ENCODE data around the gene HPGDS.

HPGDS gene

GRCh38 chr4:94365304-94365703, 22.7 kb upstream of the HPGDS start:
- Histone ChIP-seq H3K4me3 (ENCODE audit: low read depth, low read length) (no peak overlapping the region), H3K4me1 (ENCODE audit: control insufficient read depth, insufficient read depth, low read length) (no peaks in the 10 kb centered on the region), H3K27ac (ENCODE audit: extremely low read depth, low read depth, low read length) (no peak overlapping the region), H3K9me3 (ENCODE audit: control insufficient read depth, insufficient read depth, low read depth, low read length) (no peaks in the 10 kb centered on the region), H3K36me3 (ENCODE audit: control insufficient read depth in 2 of 2, insufficient read depth in 1 of 2, low read length in 2 of 2) (no peaks in the 10 kb centered on the region)
- TF ChIP-seq ZNF157 (tag by site-specific recombination; IDR thresholded peaks at IDR 0.05) (no peak), GLIS2 (tag by site-specific recombination; IDR thresholded peaks at IDR 0.05) (no peak), ZBTB7A (tag by site-specific recombination; IDR thresholded peaks at IDR 0.05; ENCODE audit: low read depth) (no peak), ZNF449 (tag by site-specific recombination; IDR thresholded peaks at IDR 0.05) (no peak)
- ChIA-PET CTCF (no interaction called here), POLR2A (no interaction called here)

DNA sequence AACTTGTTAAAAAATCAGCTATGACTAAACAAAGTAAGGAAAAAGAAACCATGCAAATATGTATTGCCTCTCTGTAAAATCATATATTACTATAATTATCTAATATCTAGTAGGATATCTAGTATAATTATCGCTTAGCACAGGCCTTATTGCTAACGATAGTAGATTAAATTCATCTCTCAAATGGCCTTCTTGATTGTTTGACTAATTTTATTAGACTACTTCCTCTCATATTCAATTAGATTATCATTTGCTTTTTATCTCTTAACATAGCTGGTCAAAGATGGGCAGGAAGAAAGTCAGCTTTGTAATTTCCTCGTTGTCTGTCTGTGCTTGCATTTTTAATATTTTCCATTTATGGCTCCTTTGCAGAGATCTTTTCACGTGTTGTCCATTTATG, 21.9 kb upstream of the HPGDS start:
- H3K36me3 ChIP-seq (ENCODE audit: control insufficient read depth in 2 of 2, insufficient read depth in 1 of 2, low read length in 2 of 2) = no peaks in the 10 kb centered on the region
- TF ChIP-seq KLF8 (tag by site-specific recombination; IDR thresholded peaks at IDR 0.05) (no peak), ZNF785 (tag by site-specific recombination; IDR thresholded peaks at IDR 0.05) (no peak), KLF7 (tag by site-specific recombination; IDR thresholded peaks at IDR 0.05; ENCODE audit: borderline replicate concordance) (no peak), ZNF18 (tag by site-specific recombination; IDR thresholded peaks at IDR 0.05) (no peak), ZBTB8A (tag by site-specific recombination; IDR thresholded peaks at IDR 0.05) (no peak), ZNF488 (tag by site-specific recombination; IDR thresholded peaks at IDR 0.05) (no peak), GFI1B (tag by site-specific recombination; IDR thresholded peaks at IDR 0.05) (no peak)
- TF ChIP-seq, protein P1, sequence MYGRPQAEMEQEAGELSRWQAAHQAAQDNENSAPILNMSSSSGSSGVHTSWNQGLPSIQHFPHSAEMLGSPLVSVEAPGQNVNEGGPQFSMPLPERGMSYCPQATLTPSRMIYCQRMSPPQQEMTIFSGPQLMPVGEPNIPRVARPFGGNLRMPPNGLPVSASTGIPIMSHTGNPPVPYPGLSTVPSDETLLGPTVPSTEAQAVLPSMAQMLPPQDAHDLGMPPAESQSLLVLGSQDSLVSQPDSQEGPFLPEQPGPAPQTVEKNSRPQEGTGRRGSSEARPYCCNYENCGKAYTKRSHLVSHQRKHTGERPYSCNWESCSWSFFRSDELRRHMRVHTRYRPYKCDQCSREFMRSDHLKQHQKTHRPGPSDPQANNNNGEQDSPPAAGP (tag by site-specific recombination; IDR thresholded peaks at IDR 0.05) = no peak
- H3K4me1 ChIP-seq (ENCODE audit: control insufficient read depth, insufficient read depth, low read length) = no peaks in the 10 kb centered on the region
- ChIA-PET CTCF (interaction anchor here (0.6 to 0.8 kb wide), 2 partner anchors 14 to 72 kb away, joined by 3 read pairs; no protein-coding TSS in a partner anchor), POLR2A (no interaction called here)
- no peak overlapping the region for H3K27ac ChIP-seq (ENCODE audit: extremely low read depth, low read depth, low read length)
- H3K4me3 ChIP-seq (ENCODE audit: low read depth, low read length) = no peak overlapping the region
- no peaks in the 10 kb centered on the region for H3K9me3 ChIP-seq (ENCODE audit: control insufficient read depth, insufficient read depth, low read depth, low read length)

- Histone ChIP-seq H3K9me3 (ENCODE audit: control insufficient read depth, insufficient read depth, low read depth, low read length) (no peaks in the 10 kb centered on the region), H3K27ac (ENCODE audit: extremely low read depth, low read depth, low read length) (no peak overlapping the region), H3K4me3 (ENCODE audit: low read depth, low read length) (no peak overlapping the region), H3K36me3 (ENCODE audit: control insufficient read depth in 2 of 2, insufficient read depth in 1 of 2, low read length in 2 of 2) (no peaks in the 10 kb centered on the region), H3K4me1 (ENCODE audit: control insufficient read depth, insufficient read depth, low read length) (no peaks in the 10 kb centered on the region)
- POLR2A ChIA-PET = no interaction called here
- CTCF ChIA-PET = interaction anchor here (0.8 kb wide), 1 partner anchor 58 kb away, joined by 3 read pairs; no protein-coding TSS in a partner anchor
- TF ChIP-seq, protein P2, sequence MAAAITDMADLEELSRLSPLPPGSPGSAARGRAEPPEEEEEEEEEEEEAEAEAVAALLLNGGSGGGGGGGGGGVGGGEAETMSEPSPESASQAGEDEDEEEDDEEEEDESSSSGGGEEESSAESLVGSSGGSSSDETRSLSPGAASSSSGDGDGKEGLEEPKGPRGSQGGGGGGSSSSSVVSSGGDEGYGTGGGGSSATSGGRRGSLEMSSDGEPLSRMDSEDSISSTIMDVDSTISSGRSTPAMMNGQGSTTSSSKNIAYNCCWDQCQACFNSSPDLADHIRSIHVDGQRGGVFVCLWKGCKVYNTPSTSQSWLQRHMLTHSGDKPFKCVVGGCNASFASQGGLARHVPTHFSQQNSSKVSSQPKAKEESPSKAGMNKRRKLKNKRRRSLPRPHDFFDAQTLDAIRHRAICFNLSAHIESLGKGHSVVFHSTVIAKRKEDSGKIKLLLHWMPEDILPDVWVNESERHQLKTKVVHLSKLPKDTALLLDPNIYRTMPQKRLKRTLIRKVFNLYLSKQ (tag by site-specific recombination; IDR thresholded peaks at IDR 0.05; ENCODE audit: borderline replicate concordance) = no peak
- TF ChIP-seq ZNF555 (tag by site-specific recombination; conservative IDR thresholded peaks at IDR 0.05) (no peak), ZNF791 (tag by site-specific recombination; IDR thresholded peaks at IDR 0.05) (no peak), HOXA7 (CRISPR knock-in tag; IDR thresholded peaks at IDR 0.05; ENCODE audit: borderline replicate concordance) (no peak), ZNF391 (tag by site-specific recombination; IDR thresholded peaks at IDR 0.05; ENCODE audit: borderline replicate concordance, low read depth) (no peak), ZSCAN4 (tag by site-specific recombination; IDR thresholded peaks at IDR 0.05) (no peak), PRDM10 (tag by site-specific recombination; IDR thresholded peaks at IDR 0.05) (no peak), ZNF302 (tag by site-specific recombination; IDR thresholded peaks at IDR 0.05; ENCODE audit: low read depth) (no peak)
Measured at GRCh38 chr4:94363136-94363655, 20.6 kb upstream of the HPGDS start.
